Dermis blood vessel endothelial cell (primary cell): ENCODE measurements around the gene PTPRU. TPM values are rescaled to one million over a fixed set of nuclear protein-coding genes. Genes with fewer than 3 reads are reported as not detected.
A peak's percentile ranks its signal among the peaks of the same experiment; 100 is the strongest.
"Not testable (repeated sequence)": the region's sequence is repeated elsewhere in the genome, so short reads cannot be mapped to it uniquely, and the experiment has no call there.

Source experiments
- DNase-seq: peaks from one replicate; pipeline ENCODE4 v3.0.0; 2010
- total RNA-seq: library from RNA; depleted of rRNA; stranded (reverse); fragments of >200 nt; gene quantifications from 2 replicates; pipeline ENCODE4 v1.2.3, GENCODE V29; 2014

PTPRU gene
- total RNA-seq, 1 donor from 2014 or later: 2.4 TPM

GRCh38 chr1:29222260-29222659, 14.1 kb upstream of the PTPRU start:
- not testable (repeated sequence) for DNase-seq

- DNase-seq: no peak
These were observed 13.6 kb upstream of the PTPRU start for GRCh38 chr1:29222686-29223085.

- no peak for DNase-seq
These were observed 12.8 kb upstream of the PTPRU start for GRCh38 chr1:29223521-29223920.

DNA sequence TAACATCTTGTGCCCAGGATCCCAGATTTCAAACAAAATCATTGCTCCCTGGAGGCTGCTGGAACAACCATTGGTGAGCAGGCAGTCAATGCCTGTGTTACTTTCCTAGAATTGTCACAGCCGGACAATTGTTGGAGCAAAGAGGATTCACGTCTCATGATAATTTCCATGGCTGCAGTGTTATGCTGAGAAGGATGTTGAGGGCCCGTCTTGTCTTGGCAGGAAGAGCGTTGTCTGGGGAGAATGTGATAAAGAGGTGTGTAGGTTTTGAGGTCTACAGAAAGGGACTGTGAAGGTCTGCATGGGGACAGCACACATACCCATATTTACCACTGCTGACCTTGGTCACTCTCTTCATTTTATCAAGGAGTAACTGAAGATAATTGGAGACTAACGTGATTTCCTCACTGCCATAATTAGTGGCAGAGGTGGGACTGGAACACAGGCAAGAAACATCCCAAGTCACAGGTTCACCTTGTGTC, 11.9 kb upstream of the PTPRU start:
- DNase-seq: no peak

DNA sequence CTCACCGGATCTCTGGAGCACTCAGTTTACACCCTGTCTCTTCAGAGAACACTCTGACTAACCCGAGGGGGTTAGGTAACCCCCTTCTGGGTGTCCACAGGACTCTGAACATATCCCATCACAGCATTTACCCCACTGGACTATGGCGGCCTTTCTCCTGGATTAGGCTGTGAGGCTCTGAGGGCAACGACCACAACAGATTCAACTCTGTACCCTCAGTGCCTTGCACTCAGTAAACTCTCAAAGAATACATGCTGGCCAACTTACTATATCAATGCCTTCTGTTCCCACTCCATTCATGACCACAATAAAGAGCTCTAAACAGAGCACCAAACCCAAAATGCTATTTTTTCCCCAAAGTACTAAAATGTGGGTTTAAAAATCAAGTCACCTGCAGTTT, 11.0 kb upstream of the PTPRU start:
- DNase-seq: no peak

DNA sequence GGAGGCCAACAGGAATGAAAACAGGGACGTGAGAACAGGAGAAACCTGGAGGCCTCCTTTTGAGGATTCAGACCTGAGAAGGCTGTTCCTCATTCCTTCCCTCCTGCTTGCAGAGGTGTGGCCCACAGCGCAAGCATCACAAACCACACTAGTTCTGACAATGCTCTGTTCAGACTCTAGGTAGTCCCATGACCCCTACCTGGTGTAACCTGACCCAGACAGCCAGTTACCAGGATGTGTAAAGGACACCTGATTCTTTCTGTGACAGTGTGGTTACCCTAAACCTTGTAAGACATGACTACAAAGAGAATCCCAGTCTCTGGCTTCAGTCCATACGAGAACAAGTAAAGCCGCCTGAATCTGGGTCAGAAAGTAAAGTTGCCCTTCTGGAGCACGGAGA, 8.8 kb upstream of the PTPRU start:
- DNase-seq: no peak

DNA sequence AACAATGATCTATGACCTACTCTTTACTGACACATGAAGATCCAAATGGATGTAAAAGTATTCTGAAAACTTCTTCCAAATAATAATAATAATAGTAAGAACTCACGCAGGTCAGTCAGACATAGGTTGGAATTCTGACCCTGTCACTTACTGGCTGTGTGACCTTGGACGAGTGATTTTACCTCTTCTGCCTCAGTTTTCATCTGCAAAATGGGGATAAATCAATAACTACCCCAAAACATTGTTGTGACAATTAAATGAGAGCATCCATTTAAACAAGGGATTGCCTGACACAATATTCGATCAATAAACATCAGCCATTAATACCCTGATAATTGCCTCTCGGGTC, 6.1 kb upstream of the PTPRU start:
- no peak for DNase-seq

DNA sequence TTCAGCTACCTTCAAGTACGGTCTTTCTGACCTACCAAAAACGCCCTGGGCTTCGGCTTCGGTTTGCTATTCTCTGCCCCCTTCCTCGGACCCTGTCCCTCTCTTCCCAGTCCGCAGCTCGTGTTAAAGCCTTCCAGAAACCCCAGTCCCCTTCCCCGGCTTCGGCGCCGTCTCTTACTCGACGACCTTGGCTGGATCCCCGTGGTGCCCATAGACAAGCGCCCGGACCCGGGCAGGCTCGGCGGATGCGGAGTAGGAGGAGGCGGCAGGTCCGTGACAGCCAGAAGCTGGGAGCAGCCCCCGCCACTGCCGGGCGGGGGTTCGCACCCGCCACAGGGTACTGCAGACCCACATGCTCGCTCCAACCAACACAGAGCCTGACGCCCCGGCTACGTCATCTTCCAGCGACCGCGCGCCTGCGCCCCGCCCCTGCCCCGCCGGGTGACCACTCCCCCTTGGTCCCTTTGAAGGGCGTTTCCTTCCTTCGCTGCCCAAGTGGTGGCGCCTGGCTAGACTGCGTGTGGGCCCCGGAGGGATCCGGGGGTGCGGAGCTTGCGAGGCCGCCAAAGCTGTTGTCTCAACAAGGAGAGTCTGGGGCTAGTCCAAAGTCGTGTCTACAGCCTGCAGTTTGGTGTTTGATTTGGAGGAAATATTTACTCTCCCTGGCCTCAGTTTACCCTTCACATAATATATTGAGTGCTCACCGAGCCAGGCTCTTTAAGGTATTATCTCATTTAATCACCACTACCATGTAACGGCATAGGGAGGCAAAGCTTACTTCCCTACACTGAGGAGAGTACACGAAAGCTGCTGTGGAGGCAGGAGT, 5.6 kb upstream of the PTPRU start, which contains the start of gene MECR:
Gene MECR (minus strand): TSS at position 382 of the 826 bp plus-strand sequence. CDS start 28 bp downstream, at position 354.
- DNase-seq: peak; percentile 95

GRCh38 chr1:29232387-29232786, 3.9 kb upstream of the PTPRU start:
- DNase-seq: no peak

DNA sequence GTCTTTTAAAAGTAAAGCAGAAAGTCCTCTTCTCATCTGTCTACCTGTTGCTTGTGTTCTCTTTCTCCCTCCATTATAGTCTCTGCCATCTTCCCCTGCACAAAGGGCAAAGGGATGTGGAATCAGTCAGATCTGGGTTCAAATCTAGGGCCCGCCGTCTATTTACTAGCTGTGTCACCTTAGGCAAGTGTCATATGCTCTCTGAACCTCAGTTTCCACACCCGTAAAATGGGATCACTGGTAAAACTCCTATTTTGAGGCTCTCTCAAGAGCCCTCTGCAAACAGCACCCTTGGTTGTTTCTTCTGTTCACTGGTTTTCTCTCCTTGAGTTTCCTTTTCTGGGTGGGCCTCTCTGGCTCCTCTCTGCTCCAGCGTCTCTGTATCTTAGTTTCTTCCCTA, 2.6 kb upstream of the PTPRU start:
- no peak for DNase-seq

DNA sequence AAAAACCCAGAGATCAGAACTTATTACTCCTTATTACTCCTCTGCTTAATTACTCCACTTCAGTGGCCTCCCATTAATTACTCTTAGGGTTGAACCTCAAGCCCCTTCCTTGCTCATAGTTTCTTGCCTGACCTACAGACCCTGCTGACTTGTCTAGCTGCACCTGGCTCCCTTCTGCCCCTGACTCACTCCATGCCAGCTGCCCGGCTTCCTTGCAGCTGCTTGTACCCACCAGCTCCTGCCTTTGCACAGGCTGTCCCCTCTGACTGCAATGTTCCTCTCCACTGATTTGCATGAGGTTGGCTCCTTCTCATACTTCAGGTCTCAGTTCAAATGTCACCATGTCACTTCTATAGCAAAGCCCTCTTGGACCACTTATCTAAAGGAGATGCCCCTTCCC, 1.9 kb upstream of the PTPRU start:
- no peak for DNase-seq

DNA sequence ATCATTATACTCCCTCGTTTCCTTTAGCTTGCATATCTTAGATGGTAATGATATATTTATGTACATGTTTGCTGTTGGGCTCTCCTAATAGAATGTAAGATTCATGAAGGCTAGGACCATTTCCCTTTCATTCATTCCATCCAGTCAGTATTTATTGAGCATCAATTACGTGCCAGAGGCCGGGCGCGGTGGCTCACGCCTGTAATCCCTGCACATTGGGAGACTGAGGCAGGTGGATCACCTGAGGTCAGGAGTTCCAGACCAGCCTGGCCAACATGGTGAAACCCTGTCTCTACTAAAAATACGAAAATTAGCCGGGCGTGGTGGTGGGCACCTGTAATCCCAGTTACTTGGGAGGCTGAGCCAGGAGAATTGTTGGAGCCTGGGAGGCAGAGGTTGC, 1.4 kb upstream of the PTPRU start:
- not testable (repeated sequence) for DNase-seq

GRCh38 chr1:29236712-29237128, 398 bp downstream of the PTPRU start:
- DNase-seq: peak; percentile 33

GRCh38 chr1:29237129-29237821, 953 bp downstream of the PTPRU start:
- peak; percentile 39 for DNase-seq

DNA sequence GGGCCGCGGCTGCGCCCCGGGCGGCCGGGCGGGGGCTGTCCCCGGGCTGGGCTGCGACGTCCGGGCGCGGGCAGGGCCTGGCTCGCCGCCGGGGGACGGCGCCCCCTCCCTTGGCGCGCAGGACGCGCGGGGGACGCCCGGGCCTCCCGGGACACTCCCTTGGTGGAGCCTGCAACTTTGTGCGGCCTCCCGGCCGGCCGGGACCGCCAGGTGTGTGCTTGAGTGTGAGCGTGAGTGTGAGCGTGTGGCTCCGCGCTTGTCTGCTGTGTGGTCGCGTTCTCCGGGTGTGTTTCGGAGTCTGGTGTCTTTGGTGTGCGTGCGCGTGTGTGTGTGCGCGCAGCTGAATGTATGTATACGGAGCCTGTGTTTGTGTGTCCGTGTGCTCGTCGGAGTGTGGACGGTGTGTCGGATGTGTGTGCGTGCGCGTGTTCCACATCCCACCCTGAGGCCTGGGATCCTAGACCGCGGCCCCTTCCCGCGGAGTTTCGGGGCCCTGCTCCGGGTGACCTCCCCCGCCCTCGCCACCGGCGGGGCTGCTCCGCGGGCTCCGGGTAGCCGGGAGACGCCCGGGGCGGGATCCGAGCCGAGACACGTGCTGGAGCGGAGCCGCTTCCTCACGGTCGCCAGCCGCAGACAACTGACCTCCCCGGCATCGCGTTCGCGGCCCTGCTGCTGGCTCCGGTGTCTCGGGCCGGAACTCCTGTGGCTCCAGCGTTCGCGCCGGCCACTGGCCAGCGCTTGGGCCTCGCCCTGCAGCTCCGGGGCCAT, 1.7 kb downstream of the PTPRU start:
- peak; percentile 30 for DNase-seq

DNA sequence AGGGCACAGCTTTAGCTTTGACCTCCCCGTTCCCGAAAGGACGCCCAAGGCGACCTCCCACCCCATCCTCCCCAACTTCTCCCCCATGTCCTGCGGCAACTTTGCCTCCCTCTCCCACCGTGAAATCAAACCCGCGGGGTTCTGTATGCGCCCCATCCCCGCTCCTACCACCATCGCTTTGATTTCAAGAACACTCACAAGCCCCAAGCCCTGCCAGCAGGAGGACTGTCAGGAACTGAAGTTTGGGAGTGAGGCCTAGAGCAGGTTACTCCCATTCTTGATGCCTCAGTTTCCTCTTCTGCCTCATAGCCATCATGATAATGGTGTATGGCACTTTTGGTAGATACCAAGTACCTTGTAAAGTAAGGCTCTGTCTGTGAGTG, 2.3 kb downstream of the PTPRU start:
- no peak for DNase-seq

GRCh38 chr1:29239142-29239541, 2.8 kb downstream of the PTPRU start:
- no peak for DNase-seq

- DNase-seq: peak; percentile 20
These were observed 4.1 kb downstream of the PTPRU start for GRCh38 chr1:29240400-29240837.

- DNase-seq: no peak
These were observed 4.7 kb downstream of the PTPRU start for GRCh38 chr1:29240986-29241385.

GRCh38 chr1:29243023-29243870, 6.9 kb downstream of the PTPRU start:
- DNase-seq: no peak

DNA sequence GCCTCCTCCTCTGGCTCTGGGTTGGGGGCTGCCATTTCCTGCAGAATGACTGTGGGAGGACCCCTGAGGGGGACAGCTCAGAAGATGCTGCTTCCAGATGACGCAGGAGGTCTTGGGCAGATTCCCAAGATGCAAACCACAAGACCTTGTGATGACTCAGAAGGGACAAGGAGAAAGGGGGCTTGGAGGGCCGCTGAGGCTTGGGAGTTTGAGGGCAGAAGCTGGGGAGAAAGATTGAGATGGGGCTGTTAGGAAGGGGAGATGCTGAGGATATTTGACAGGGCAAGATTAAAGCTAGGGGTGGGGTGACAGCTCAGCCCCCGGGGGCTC, 7.5 kb downstream of the PTPRU start:
- DNase-seq: no peak

DNA sequence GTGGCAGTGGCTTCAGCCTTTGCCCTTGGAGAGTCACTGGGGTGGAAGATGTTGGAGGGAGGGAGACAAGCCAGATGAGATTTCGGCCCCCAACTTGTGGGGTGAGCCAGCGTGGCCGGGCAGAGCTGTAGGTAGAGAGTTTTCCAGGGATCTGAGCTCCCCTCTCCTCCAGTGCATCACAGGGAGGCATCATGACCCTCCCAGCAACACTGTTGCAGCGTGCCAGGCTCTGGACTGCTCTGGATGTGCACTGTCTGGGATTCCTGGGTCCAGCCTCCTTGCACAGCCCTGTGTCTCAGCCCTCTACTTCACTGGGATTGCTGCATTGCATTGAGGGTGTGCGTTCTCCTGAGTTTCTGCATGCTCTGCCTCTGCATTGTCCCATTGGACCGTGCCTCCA, 8.9 kb downstream of the PTPRU start:
- no peak for DNase-seq
